ENCODE data around the gene TMEM270.

- TF ChIP-seq, protein P1, sequence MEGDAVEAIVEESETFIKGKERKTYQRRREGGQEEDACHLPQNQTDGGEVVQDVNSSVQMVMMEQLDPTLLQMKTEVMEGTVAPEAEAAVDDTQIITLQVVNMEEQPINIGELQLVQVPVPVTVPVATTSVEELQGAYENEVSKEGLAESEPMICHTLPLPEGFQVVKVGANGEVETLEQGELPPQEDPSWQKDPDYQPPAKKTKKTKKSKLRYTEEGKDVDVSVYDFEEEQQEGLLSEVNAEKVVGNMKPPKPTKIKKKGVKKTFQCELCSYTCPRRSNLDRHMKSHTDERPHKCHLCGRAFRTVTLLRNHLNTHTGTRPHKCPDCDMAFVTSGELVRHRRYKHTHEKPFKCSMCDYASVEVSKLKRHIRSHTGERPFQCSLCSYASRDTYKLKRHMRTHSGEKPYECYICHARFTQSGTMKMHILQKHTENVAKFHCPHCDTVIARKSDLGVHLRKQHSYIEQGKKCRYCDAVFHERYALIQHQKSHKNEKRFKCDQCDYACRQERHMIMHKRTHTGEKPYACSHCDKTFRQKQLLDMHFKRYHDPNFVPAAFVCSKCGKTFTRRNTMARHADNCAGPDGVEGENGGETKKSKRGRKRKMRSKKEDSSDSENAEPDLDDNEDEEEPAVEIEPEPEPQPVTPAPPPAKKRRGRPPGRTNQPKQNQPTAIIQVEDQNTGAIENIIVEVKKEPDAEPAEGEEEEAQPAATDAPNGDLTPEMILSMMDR (IDR thresholded peaks at IDR 0.05) = no peak
- TF ChIP-seq POLR2A (IDR thresholded peaks at IDR 0.05) (no peak), POLR2AphosphoS5 (IDR thresholded peaks at IDR 0.05) (no peak), EP300 (IDR thresholded peaks at IDR 0.05) (no peak)
Observed at GRCh38 chr7:73903321-73904218, 42.6 kb downstream of the TMEM270 start.

Measured in gastroesophageal sphincter (tissue), 3 donors.